Naive thymus-derived CD8-positive, alpha-beta T cell (primary cell): Measurements from ENCODE around the gene ERH. TPM values are rescaled to one million over a fixed set of nuclear protein-coding genes. Genes with fewer than 3 reads are reported as not detected.
A peak's percentile ranks its signal among the peaks of the same experiment; 100 is the strongest.

Experiments
- ATAC-seq, 2 donors: fragments of 150-1000 bp; cut with Tn5 transposase in 1 of 2; sonication (Bioruptor Pico), chemical (Tn5 transposase) in 1 of 2; 1 replicate in 1 of 2; 2 replicates in 1 of 2; pipeline ENCODE4 v1.10.0; 2021; ENCODE audit warnings: mild to moderate bottlenecking in 2 of 2, moderate library complexity in 2 of 2
- POLR2A ChIA-PET: fragments of 350-600 bp; sonication (Branson Sonifier 250); formaldehyde crosslinking; loops from one replicate; lab custom pipeline; 2021; ENCODE audit warnings: antibody characterized with exemption; lab: Charles Lee
- DNase-seq, 10 donors: peaks; one replicate each; pipeline versions ENCODE4 v3.0.0 to v3.0.0-alpha.2; 2020 to 2022
- H3K27ac Mint-ChIP-seq, 10 donors: one replicate each; pipeline ENCODE4 v1.8.0; 2020 to 2022; ENCODE audit warnings: mild to moderate bottlenecking in 10 of 10, mixed read lengths in 10 of 10, moderate library complexity in 4 of 10, inconsistent platforms in 1 of 10
- H3K27me3 Mint-ChIP-seq, 5 donors: one replicate each; pipeline ENCODE4 v1.8.0; 2021 to 2022; ENCODE audit warnings: mixed read lengths in 5 of 5
- H3K36me3 Mint-ChIP-seq, 3 donors: one replicate each; pipeline ENCODE4 v1.8.0; 2020 to 2022; ENCODE audit warnings: mixed read lengths in 3 of 3, mild to moderate bottlenecking in 2 of 3, inconsistent platforms in 1 of 3
- H3K4me1 Mint-ChIP-seq, 4 donors: one replicate each; pipeline ENCODE4 v1.8.0; 2021 to 2022; ENCODE audit warnings: mixed read lengths in 4 of 4
- H3K4me3 Mint-ChIP-seq, 10 donors: one replicate each; pipeline ENCODE4 v1.8.0; 2020 to 2022; ENCODE audit warnings: mild to moderate bottlenecking in 10 of 10, mixed read lengths in 10 of 10, moderate library complexity in 6 of 10, inconsistent platforms in 1 of 10
- H3K9me3 Mint-ChIP-seq, 9 donors: one replicate each; pipeline ENCODE4 v1.8.0; 2020 to 2022; ENCODE audit warnings: mixed read lengths in 9 of 9, mild to moderate bottlenecking in 3 of 9, inconsistent platforms in 1 of 9, moderate library complexity in 1 of 9
- polyA plus RNA-seq, 3 donors: library from polyadenylated mRNA; unstranded; fragments of 300-500 nt; fragmentation: Illumina TruSeq; gene quantifications; one replicate each; pipeline ENCODE4 v1.2.3, GENCODE V29; 2021
- total RNA-seq, 8 experiments: library from RNA in 2 of 8; stranded (reverse) in 2 of 8; gene quantifications; one replicate each; pipeline ENCODE4 v1.2.3 and lab custom pipeline; 2021 to 2026

The ERH gene
- total and polyA plus RNA-seq, 5 experiments from 2014 or later = 54.5 to 126 (median 63.5) TPM

- H3K27me3 Mint-ChIP-seq = no peaks in the 10 kb centered on the region
- peak in 1 of 2 donors; percentile 31 for ATAC-seq
- peaks cover 13 to 30% (median 23%) of the 10 kb centered on the region in 4 donors for H3K4me1 Mint-ChIP-seq
- H3K9me3 Mint-ChIP-seq = no peaks in the 10 kb centered on the region
- POLR2A ChIA-PET = no interaction called here
- H3K4me3 Mint-ChIP-seq = peak overlapping the region in 2 of 10 donors; percentile 48 to 59
- no peak for DNase-seq
- H3K27ac Mint-ChIP-seq = peak overlapping the region in 2 of 10 donors; percentile 47 to 61
- H3K36me3 Mint-ChIP-seq = no peaks in the 10 kb centered on the region
Observed at GRCh38 chr14:69333791-69334337, 64.2 kb downstream of the ERH start.

GRCh38 chr14:69332782-69333395, 65.2 kb downstream of the ERH start:
- peak overlapping the region in 2 of 10 donors; percentile 17 to 61 for H3K27ac Mint-ChIP-seq
- no peak for ATAC-seq
- no peaks in the 10 kb centered on the region for H3K36me3 Mint-ChIP-seq
- no peak for DNase-seq
- POLR2A ChIA-PET = no interaction called here
- H3K4me3 Mint-ChIP-seq = no peak overlapping the region
- no peaks in the 10 kb centered on the region for H3K9me3 Mint-ChIP-seq
- peaks cover 13 to 30% (median 23%) of the 10 kb centered on the region in 4 donors for H3K4me1 Mint-ChIP-seq
- H3K27me3 Mint-ChIP-seq = no peaks in the 10 kb centered on the region

DNA sequence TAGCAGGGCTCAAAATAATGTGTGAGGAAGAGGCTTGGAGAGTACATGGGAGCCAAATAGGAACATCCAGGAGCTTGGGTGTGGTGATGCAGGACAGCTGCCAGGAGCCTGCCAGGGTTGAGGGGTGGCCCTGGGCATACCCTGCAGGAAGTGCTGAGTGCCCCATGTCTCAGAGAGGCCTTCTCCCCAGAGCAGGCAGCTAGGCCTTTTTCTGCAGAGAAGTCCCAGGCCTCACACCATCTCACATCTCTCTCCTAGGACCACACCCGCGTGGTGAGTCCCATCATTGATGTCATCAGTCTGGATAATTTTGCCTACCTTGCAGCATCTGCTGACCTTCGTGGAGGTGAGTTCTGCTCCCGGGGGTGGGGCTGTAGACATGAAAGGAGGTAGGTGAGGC, 66.9 kb downstream of the ERH start:
- Mint-ChIP-seq H3K27ac (peak overlapping the region in 1 of 10 donors; percentile 60), H3K4me3 (no peak overlapping the region), H3K36me3 (no peaks in the 10 kb centered on the region), H3K9me3 (no peaks in the 10 kb centered on the region), H3K4me1 (peaks cover 11 to 26% (median 21%) of the 10 kb centered on the region in 4 donors), H3K27me3 (no peaks in the 10 kb centered on the region)
- no peak for ATAC-seq
- no peak for DNase-seq
- POLR2A ChIA-PET = no interaction called here

Other genes with a start within 250 kb of the ERH start
- 10 to 100 TPM; 74.2 to 78.8 TPM for gene DCAF5, start 245.2 kb downstream of the ERH start, total RNA-seq
- 10 to 100 TPM; 73.1 to 87.2 (median 79.1) TPM for gene DCAF5, start 245.2 kb downstream of the ERH start, polyA plus RNA-seq
- gene EXD2, start 206.8 kb downstream of the ERH start, total RNA-seq = 10 to 100 TPM; 12.4 to 12.6 TPM
- 10 to 100 TPM in 1 of 3 donors, 1 to 10 TPM in 2; 5.8 to 11.1 (median 8.2) TPM for gene EXD2, start 206.8 kb downstream of the ERH start, polyA plus RNA-seq
- gene GALNT16, start 138.1 kb downstream of the ERH start, total RNA-seq = not detected
- not detected for gene GALNT16, start 138.1 kb downstream of the ERH start, polyA plus RNA-seq
- 10 to 100 TPM; 35.0 to 35.9 TPM for gene SLC39A9, start 393 bp upstream of the ERH start, total RNA-seq
- 10 to 100 TPM; 12.5 to 17.1 (median 13.0) TPM for gene SLC39A9, start 393 bp upstream of the ERH start, polyA plus RNA-seq
- gene PLEKHD1, start 86.4 kb upstream of the ERH start, total RNA-seq = under 1 TPM; 0.18 to 0.25 TPM
- gene PLEKHD1, start 86.4 kb upstream of the ERH start, polyA plus RNA-seq = not detected
- not detected for gene CCDC177, start 176.6 kb upstream of the ERH start, total RNA-seq
- gene CCDC177, start 176.6 kb upstream of the ERH start, polyA plus RNA-seq = not detected
- 10 to 100 TPM; 34.7 to 38.8 TPM for gene SUSD6, start 213.3 kb upstream of the ERH start, total RNA-seq
- 1 to 10 TPM; 4.5 to 6.8 (median 5.6) TPM for gene SUSD6, start 213.3 kb upstream of the ERH start, polyA plus RNA-seq